MM.1S (cell line): ENCODE data around the gene PTPRN2.

Experiments
- DNase-seq: peaks from one replicate; pipeline ENCODE4 v3.0.0-alpha.2; 2015
- H2AFZ ChIP-seq: fragments of 300-600 bp; sonication (generic); 2 replicates; pipeline ENCODE4 v1.6.0; 2016; ENCODE audit warnings: antibody characterized with exemption, low read length
- H3F3A ChIP-seq: fragments of 300-600 bp; sonication (generic); 2 replicates; pipeline ENCODE4 v1.6.1; 2016; ENCODE audit warnings: mild to moderate bottlenecking, antibody characterized with exemption, low read length, moderate library complexity, mixed read lengths; ENCODE audit not compliant: insufficient read depth
- H3K27ac ChIP-seq: fragments of 300-600 bp; sonication (generic); 2 replicates; pipeline ENCODE4 v1.5.1; 2016; ENCODE audit warnings: mild to moderate bottlenecking, low read length
- H3K27me3 ChIP-seq: fragments of 300-600 bp; sonication (generic); replicated peaks from 2 replicates; pipeline ENCODE4 v1.6.0; 2016; ENCODE audit warnings: low read length; ENCODE audit not compliant: insufficient read depth
- H3K36me3 ChIP-seq: fragments of 300-600 bp; sonication (generic); replicated peaks from 2 replicates; pipeline ENCODE4 v1.6.1; 2016; ENCODE audit warnings: mild to moderate bottlenecking, low read length, mixed read lengths; ENCODE audit not compliant: insufficient read depth
- H3K4me1 ChIP-seq: fragments of 300-600 bp; sonication (generic); 2 replicates; pipeline ENCODE4 v1.6.1; 2016; ENCODE audit warnings: low read length, mixed read lengths
- H3K4me2 ChIP-seq: fragments of 300-600 bp; sonication (generic); 2 replicates; pipeline ENCODE4 v1.6.0; 2016; ENCODE audit warnings: low read depth, low read length
- H3K4me3 ChIP-seq: fragments of 300-600 bp; sonication (generic); 2 replicates; pipeline ENCODE4 v1.5.1; 2016; ENCODE audit warnings: low read length, mixed read lengths
- H3K79me2 ChIP-seq: fragments of 300-600 bp; sonication (generic); 2 replicates; pipeline ENCODE4 v1.6.1; 2016; ENCODE audit warnings: mixed run types, low read length, mixed read lengths
- H3K9ac ChIP-seq: fragments of 300-600 bp; sonication (generic); 2 replicates; pipeline ENCODE4 v1.6.1; 2016; ENCODE audit warnings: low read length, mixed read lengths
- H3K9me2 ChIP-seq: fragments of 300-600 bp; sonication (generic); replicated peaks from 2 replicates; pipeline ENCODE4 v1.6.1; 2016; ENCODE audit warnings: mild to moderate bottlenecking, low read length, mixed read lengths; ENCODE audit not compliant: insufficient read depth
- H3K9me3 ChIP-seq: fragments of 300-600 bp; sonication (generic); replicated peaks from 2 replicates; pipeline ENCODE4 v1.6.1; 2016; ENCODE audit warnings: mild to moderate bottlenecking, low read length, mixed read lengths; ENCODE audit not compliant: insufficient read depth
- H4K20me1 ChIP-seq: fragments of 300-600 bp; sonication (generic); 2 replicates; pipeline ENCODE4 v1.6.1; 2016; ENCODE audit warnings: mild to moderate bottlenecking, low read length, moderate library complexity, mixed read lengths; ENCODE audit not compliant: insufficient read depth
- CTCF ChIP-seq: fragments of 300-600 bp; sonication (generic); IDR thresholded peaks from 2 replicates; pipeline ENCODE4 v1.5.1; 2016; ENCODE audit warnings: antibody characterized with exemption, low read length, mixed read lengths
- EZH2 ChIP-seq: fragments of 300-600 bp; sonication (generic); optimal IDR thresholded peaks from 2 replicates; pipeline ENCODE3; 2017; ENCODE audit warnings: low read depth, mild to moderate bottlenecking, antibody characterized with exemption, low read length, mixed read lengths
- EZH2phosphoT487 ChIP-seq: fragments of 300-600 bp; sonication (generic); IDR thresholded peaks from 2 replicates; pipeline ENCODE4 v1.6.1; 2018; ENCODE audit warnings: antibody characterized with exemption, low read length

The PTPRN2 gene

DNA sequence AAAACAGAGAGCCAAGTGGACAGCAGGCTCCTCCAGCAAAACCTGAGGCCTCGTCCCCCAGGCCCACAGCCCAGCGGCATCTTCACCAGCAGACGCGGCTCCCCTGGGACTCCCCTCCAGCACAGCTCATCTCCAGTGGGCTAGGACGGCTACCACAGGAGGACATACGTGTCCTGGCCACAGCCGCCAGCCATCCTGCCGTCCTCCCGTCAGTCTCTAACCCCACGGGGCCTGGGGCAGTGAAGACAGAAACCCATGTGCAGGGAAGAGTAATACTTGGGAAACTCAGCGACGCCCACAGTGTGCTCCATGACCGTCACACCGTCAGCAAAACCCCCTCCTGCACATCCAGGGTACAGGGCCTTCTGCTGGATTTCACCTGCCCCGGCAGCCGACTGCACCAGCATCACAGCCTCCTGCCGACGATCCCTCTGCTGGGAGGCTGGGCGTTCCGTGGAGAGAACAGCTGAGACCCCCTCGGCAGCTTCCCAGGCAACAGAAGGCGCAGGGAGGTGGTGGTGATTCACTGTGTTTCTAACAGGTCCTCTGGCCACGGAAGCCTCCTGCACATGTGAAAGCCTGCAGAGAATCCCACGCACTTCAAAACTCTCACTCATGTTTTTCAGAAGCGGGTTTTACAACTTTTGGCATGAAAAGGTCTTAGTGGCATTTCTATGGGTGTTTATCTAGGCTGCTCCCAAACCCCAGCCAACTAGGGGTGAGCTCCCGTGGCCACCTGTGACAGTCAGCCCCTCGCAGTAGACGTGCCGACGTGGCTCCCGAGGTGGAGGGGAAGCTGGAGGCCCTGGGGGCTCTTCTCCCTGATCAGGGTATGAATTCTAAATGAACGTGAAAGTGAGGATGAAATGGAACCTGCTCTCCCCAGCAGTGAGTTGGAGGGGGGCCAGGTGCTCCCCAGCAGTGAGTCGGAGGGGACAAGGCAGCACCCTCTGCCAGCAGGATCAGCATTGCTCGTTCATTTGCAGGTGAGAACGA, 513.5 kb downstream of the PTPRN2 start:
- H3K9me3 ChIP-seq = no peaks in the 10 kb centered on the region
- TF ChIP-seq CTCF = no peak
- TF ChIP-seq EZH2 = no peak
- no peak for TF ChIP-seq EZH2phosphoT487
- H3K79me2 ChIP-seq = no peaks in the 10 kb centered on the region
- H3K9ac ChIP-seq = no peak overlapping the region
- H2AFZ ChIP-seq = no peak overlapping the region
- no peak overlapping the region for H3K27ac ChIP-seq
- H3F3A ChIP-seq = no peaks in the 10 kb centered on the region
- no peaks in the 10 kb centered on the region for H3K36me3 ChIP-seq
- no peaks in the 10 kb centered on the region for H4K20me1 ChIP-seq
- H3K4me2 ChIP-seq = no peak overlapping the region
- no peak for DNase-seq
- H3K27me3 ChIP-seq = peaks cover 62% of the 10 kb centered on the region
- no peak overlapping the region for H3K4me3 ChIP-seq
- no peaks in the 10 kb centered on the region for H3K4me1 ChIP-seq
- no peaks in the 10 kb centered on the region for H3K9me2 ChIP-seq

DNA sequence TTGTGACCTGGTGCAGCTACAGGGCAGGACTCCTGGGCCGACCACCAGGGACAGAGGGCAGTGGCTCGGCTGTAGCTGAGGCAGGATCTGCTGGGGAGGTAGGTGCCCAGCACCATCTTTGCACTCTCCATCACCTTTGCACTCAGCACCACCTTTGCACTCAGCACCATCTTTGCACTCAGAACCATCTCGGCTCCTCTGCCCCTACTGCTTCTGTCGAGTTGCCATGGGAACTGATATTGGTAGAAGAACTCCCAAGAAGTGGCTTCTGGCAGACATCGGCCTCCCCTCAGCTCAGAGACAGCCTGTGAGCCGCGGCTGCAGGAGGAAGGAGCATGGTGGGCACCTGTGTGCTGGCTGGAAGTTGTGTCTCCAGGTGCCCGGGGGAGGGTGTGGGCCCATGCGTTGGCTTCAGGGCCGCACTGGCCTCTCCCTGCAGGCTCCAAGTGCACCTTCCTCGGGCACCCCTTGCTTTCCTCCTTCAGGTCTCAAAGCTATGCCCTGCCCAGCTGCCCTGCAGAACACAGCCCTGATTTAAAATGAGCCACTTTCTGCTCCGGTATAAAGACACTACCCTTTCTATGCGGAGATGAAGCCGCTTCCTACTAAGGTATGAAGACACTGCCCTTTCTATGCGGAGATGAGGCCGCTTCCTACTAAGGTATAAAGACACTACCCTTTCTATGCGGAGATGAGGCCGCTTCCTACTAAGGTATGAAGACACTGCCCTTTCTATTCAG, 514.5 kb downstream of the PTPRN2 start:
- H3F3A ChIP-seq = no peaks in the 10 kb centered on the region
- H3K27ac ChIP-seq = no peak overlapping the region
- H3K4me3 ChIP-seq = no peak overlapping the region
- no peak overlapping the region for H3K4me2 ChIP-seq
- H3K79me2 ChIP-seq = no peaks in the 10 kb centered on the region
- peaks cover 62% of the 10 kb centered on the region for H3K27me3 ChIP-seq
- no peaks in the 10 kb centered on the region for H3K36me3 ChIP-seq
- H3K9me2 ChIP-seq = no peaks in the 10 kb centered on the region
- H3K4me1 ChIP-seq = no peaks in the 10 kb centered on the region
- no peak for DNase-seq
- no peaks in the 10 kb centered on the region for H3K9me3 ChIP-seq
- H3K9ac ChIP-seq = no peak overlapping the region
- no peaks in the 10 kb centered on the region for H4K20me1 ChIP-seq
- TF ChIP-seq EZH2phosphoT487 (no peak), EZH2 (no peak), CTCF (no peak)
- no peak overlapping the region for H2AFZ ChIP-seq

DNA sequence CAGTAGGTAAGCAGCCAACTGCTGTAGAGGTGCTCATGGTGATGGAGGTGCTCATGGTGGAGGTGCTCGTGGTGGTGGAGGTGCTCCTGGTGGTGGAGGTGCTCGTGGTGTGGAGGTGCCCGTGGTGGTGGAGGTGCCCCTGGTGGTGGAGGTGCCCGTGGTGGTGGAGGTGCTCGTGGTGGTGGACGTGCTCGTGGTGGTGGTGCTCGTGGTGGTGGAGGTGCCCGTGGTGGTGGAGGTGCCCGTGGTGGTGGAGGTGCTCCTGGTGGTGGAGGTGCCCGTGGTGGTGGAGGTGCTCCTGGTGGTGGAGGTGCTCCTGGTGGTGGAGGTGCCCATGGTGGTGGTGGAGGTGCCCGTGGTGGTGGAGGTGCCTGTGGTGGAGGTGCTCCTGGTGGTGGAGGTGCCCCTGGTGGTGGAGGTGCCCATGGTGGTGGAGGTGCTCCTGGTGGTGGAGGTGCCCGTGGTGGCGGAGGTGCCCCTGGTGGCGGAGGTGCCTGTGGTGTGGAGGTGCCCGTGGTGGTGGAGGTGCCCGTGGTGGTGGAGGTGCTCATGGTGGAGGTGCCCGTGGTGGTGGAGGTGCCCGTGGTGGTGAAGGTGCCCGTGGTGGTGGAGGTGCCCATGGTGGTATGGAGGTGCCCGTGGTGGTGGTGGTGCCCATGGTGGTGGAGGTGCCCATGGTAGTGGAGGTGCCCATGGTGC, 517.3 kb downstream of the PTPRN2 start:
- H3K4me3 ChIP-seq = no peak overlapping the region
- H3K27me3 ChIP-seq = peaks cover 75% of the 10 kb centered on the region
- no peaks in the 10 kb centered on the region for H3F3A ChIP-seq
- no peaks in the 10 kb centered on the region for H3K9me2 ChIP-seq
- no peak for TF ChIP-seq EZH2
- no peak for TF ChIP-seq CTCF
- no peak for TF ChIP-seq EZH2phosphoT487
- no peaks in the 10 kb centered on the region for H3K79me2 ChIP-seq
- H3K9me3 ChIP-seq = no peaks in the 10 kb centered on the region
- H3K36me3 ChIP-seq = no peaks in the 10 kb centered on the region
- no peaks in the 10 kb centered on the region for H4K20me1 ChIP-seq
- H3K4me2 ChIP-seq = no peak overlapping the region
- no peak for DNase-seq
- no peaks in the 10 kb centered on the region for H3K4me1 ChIP-seq
- H3K9ac ChIP-seq = no peak overlapping the region
- H3K27ac ChIP-seq = no peak overlapping the region
- no peak overlapping the region for H2AFZ ChIP-seq
